H7 (cell line): ENCODE measurements around the gene ARSI. TPM values are rescaled to one million over a fixed set of nuclear protein-coding genes. Genes with fewer than 3 reads are reported as not detected.

ENCODE experiments used
- DNase-seq: peaks from one replicate; pipeline ENCODE4 v3.0.0; 2012
- H3K27me3 ChIP-seq: 2 replicates; pipeline ENCODE4 v1.6.0; 2011; ENCODE audit warnings: mild to moderate bottlenecking, low read length; ENCODE audit not compliant: control insufficient read depth, insufficient read depth
- H3K36me3 ChIP-seq: replicated peaks from 2 replicates; pipeline ENCODE4 v1.5.1; 2011; ENCODE audit warnings: low read length; ENCODE audit not compliant: control insufficient read depth, insufficient read depth
- H3K4me3 ChIP-seq: 2 replicates; pipeline ENCODE4 v1.5.1; 2011; ENCODE audit warnings: low read depth, mild to moderate bottlenecking, control low read depth, low read length, moderate library complexity; ENCODE audit not compliant: insufficient read depth
- total RNA-seq: library from RNA; depleted of rRNA; stranded (reverse); fragments of >200 nt; shearing (Covaris generic); gene quantifications from 2 replicates; pipeline ENCODE4 v1.2.3, GENCODE V29; 2014

ARSI gene
- total RNA-seq, 1 experiment from 2014 or later = 3.6 TPM

DNA sequence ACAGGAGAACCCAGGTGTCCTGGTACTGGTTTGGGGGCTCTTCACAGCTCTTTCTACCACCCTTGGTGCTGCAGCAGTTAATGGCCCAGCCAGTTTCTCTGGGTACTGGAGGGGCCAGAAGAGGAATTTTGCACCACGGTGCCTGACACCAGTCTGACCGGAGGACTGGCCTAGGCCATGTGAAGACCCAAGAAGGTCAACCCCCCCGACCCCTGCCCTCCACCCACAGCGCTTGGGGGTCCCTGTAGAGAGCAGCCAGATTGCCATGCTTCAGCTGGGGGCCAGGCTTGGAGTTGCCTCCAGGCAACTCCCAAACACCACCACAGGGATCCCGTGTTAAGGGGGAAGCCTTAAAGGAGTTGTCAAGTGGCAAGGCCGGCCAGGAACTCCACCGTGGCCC, 6.2 kb downstream of the ARSI start:
- peak; percentile 33 for DNase-seq
- no peak overlapping the region for H3K4me3 ChIP-seq
- peaks cover 1% of the 10 kb centered on the region for H3K27me3 ChIP-seq
- H3K36me3 ChIP-seq = no peaks in the 10 kb centered on the region

- Histone ChIP-seq H3K4me3 (no peak overlapping the region), H3K27me3 (no peaks in the 10 kb centered on the region), H3K36me3 (no peaks in the 10 kb centered on the region)
- DNase-seq = peak; percentile 44
These were observed 6.8 kb downstream of the ARSI start for GRCh38 chr5:150295741-150296486.

DNA sequence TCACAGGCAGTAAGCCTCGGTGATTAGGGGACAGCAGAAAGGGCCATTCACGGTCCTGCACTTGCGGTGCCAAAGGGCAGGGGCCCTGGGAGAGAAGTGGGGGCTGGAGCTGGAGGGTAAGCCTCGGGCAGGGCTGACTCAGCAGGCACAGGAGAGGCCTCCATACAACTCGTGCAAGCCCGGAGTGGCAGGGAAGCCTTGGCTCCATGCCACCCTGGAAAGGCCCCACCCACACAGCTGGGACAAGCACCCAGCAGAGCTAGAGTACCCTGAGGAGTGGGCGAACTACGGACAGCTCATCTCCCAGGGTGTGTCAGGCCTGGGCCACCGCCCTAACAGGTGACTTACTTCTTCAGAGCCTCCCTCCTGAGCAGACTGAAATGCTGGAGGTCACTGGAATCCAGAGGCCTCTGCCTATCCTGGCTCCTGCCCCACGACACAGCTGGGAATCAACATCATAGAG, 7.5 kb downstream of the ARSI start:
- no peak overlapping the region for H3K4me3 ChIP-seq
- DNase-seq = no peak
- H3K36me3 ChIP-seq = no peaks in the 10 kb centered on the region
- H3K27me3 ChIP-seq = no peaks in the 10 kb centered on the region

- no peak overlapping the region for H3K4me3 ChIP-seq
- no peaks in the 10 kb centered on the region for H3K36me3 ChIP-seq
- H3K27me3 ChIP-seq = no peaks in the 10 kb centered on the region
- DNase-seq = peak; percentile 30
These were observed 8.1 kb downstream of the ARSI start for GRCh38 chr5:150294551-150295071.

GRCh38 chr5:150293091-150293941, 9.4 kb downstream of the ARSI start:
- Histone ChIP-seq H3K27me3 (no peaks in the 10 kb centered on the region), H3K36me3 (no peaks in the 10 kb centered on the region), H3K4me3 (no peak overlapping the region)
- peak; percentile 67 for DNase-seq

GRCh38 chr5:150291388-150292385, 11.0 kb downstream of the ARSI start:
- peak; percentile 33 for DNase-seq
- H3K4me3 ChIP-seq = no peak overlapping the region
- H3K27me3 ChIP-seq = no peaks in the 10 kb centered on the region
- H3K36me3 ChIP-seq = no peaks in the 10 kb centered on the region

- Histone ChIP-seq H3K36me3 (no peaks in the 10 kb centered on the region), H3K27me3 (no peaks in the 10 kb centered on the region), H3K4me3 (no peak within 1 kb of the TSS)
- DNase-seq = peak; percentile 90
These were observed 12.9 kb downstream of the ARSI start, which contains the start of gene CAMK2A for GRCh38 chr5:150289551-150290390. CAMK2A (minus strand) TSS chr5:150289773; CDS start chr5:150289625, 148 bp downstream.

- H3K36me3 ChIP-seq = no peaks in the 10 kb centered on the region
- no peak overlapping the region for H3K4me3 ChIP-seq
- peak; percentile 43 for DNase-seq
- no peaks in the 10 kb centered on the region for H3K27me3 ChIP-seq
These were observed 13.9 kb downstream of the ARSI start for GRCh38 chr5:150288791-150289190.

DNA sequence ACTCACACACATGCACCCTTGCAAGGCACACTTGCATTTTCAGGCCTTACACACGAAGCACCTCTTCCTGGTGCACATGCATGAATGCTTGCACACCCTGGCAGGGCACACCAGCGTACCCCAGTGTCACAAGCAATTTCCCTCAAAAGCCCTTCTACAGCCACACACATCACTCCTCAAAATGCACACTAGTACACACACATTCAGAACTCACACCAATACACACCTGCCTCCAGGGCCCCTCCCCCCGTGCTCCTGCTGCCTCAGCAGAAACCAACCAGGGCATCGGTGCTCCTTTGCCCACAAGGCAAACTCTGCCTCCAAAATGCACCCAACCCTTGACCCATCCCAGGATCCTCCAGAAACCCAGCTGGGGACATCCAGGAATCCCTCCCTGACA, 14.3 kb downstream of the ARSI start:
- Histone ChIP-seq H3K36me3 (no peaks in the 10 kb centered on the region), H3K4me3 (no peak overlapping the region), H3K27me3 (no peaks in the 10 kb centered on the region)
- no peak for DNase-seq

DNA sequence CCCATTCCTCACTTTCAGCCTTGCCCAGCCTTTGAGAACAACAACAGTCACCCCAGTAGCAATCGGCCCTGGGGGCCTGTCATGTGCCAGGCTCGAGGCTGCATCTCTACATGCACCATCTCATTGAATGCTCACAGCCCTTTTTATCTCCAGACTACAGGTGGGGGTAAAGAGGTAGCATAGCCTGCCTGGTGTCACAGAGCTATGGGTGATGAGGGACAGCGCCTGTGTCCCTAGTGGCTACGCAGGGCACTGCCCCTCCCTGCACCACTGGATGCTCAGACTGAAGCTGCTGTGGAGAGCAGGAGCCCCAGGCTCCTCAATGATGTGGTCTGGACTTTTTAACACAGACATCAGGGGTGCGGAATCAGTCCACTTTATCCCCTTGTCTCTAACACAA, 15.9 kb downstream of the ARSI start:
- Histone ChIP-seq H3K36me3 (no peaks in the 10 kb centered on the region), H3K27me3 (no peaks in the 10 kb centered on the region), H3K4me3 (no peak overlapping the region)
- peak; percentile 91 for DNase-seq

DNA sequence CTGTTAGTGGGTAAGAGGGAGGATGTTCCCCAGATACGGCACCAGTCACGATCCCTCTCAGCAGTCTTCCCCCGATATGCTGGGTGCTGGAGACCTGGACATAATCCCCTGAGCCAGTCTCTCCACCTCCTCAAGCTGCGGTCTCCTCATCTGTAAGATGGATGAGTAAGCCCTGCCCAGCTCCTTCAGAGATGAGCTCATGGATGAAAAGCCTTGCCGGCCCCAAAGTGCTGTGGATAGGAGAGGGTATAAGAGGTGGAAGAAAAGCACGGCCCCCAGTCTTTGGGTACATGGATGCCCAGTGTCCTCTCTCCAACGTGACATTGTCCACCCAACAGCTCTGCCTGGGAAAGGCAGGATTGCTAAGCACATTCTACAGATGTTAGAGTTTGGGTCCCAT, 17.6 kb downstream of the ARSI start:
- Histone ChIP-seq H3K4me3 (no peak overlapping the region), H3K27me3 (no peaks in the 10 kb centered on the region), H3K36me3 (no peaks in the 10 kb centered on the region)
- DNase-seq = no peak

DNA sequence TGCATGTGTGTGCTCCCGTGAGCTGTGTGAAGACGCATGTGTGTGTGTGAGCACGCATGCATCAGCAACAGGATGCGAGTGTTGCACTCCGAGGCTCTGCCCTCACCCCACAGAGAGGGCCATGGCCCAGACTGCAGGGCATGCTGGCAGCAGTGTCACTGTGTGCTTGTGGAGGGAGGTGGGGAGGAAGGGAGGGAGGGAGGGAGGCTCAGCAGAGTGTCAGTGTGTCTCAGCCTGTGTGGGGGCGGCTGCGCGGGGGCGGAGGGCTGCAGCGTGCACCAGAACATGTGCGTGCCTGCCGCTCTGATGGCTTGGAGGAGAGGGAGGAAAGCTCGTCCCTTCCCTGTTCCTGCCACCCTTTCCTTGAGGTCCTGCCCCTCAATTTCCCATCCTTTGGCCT, 18.4 kb downstream of the ARSI start:
- DNase-seq = peak; percentile 37
- H3K27me3 ChIP-seq = no peaks in the 10 kb centered on the region

DNA sequence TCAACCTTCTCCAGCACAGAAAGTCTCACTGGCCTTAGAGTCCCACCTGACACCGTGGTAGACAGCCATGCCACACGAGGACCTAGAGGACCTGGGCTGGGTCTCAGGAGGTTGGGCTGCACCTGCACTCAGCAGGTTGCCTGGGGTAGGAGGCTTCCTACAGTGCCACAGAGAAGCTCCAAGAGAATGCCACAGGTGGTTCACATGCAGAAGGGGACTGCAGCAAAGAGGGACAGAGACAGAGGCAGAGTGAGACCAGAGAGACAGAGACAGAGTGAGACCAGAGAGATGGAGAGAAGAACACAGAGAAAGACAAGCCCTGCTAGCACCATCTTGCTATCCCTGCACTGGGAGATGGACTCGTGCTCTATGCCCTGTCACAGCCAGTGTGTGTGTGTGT, 18.8 kb downstream of the ARSI start:
- Histone ChIP-seq H3K4me3 (no peak overlapping the region), H3K36me3 (no peaks in the 10 kb centered on the region), H3K27me3 (no peaks in the 10 kb centered on the region)
- DNase-seq = peak; percentile 32

More for the DNA sequence above, 18.4 kb downstream of the ARSI start:
- Histone ChIP-seq H3K36me3 (no peaks in the 10 kb centered on the region), H3K4me3 (no peak overlapping the region)
